ENCODE data around the gene SPO11. TPM values are rescaled to one million over a fixed set of nuclear protein-coding genes. Genes with fewer than 3 reads are reported as not detected.
"Not testable (repeated sequence)": the region's sequence is repeated elsewhere in the genome, so short reads cannot be mapped to it uniquely, and the experiment has no call there.

SPO11 gene
- total RNA-seq, 1 experiment from 2014 or later = not detected

- Histone ChIP-seq H2AFZ (ENCODE audit: low read length) (no peak overlapping the region), H4K20me1 (ENCODE audit: low read length) (peaks cover 28% of the 10 kb centered on the region), H3K4me1 (ENCODE audit: insufficient read depth, low read length) (peaks cover 11% of the 10 kb centered on the region), H3K9me2 (replicated peaks; ENCODE audit: low read length) (no peaks in the 10 kb centered on the region), H3K36me3 (ENCODE audit: low read depth, low read length) (peaks cover 23% of the 10 kb centered on the region), H3K9me3 (ENCODE audit: low read length) (no peaks in the 10 kb centered on the region), H3K4me3 (ENCODE audit: low read length) (no peak overlapping the region), H3K27me3 (ENCODE audit: low read length) (no peaks in the 10 kb centered on the region), H3K4me2 (ENCODE audit: low read length) (no peak overlapping the region), H3K79me2 (ENCODE audit: low read length) (peaks cover 41% of the 10 kb centered on the region), H3K9ac (ENCODE audit: low read length) (no peak overlapping the region), H3K27ac (ENCODE audit: low read length) (no peak overlapping the region), H3F3A (ENCODE audit: low read length, unreplicated experiment) (no peaks in the 10 kb centered on the region)
- DNase-seq = no peak
- ATAC-seq = no peak
- no TSS peak for BruUV-seq (replicated peaks)
- POLR2A ChIA-PET (ENCODE audit: unreplicated experiment) = no interaction called here
- no peak for TF ChIP-seq EZH2 (IDR thresholded peaks at IDR 0.05; ENCODE audit: low read length, unreplicated experiment)
- no peak for TF ChIP-seq EZH2phosphoT487 (IDR thresholded peaks at IDR 0.05; ENCODE audit: borderline replicate concordance, low read length)
- TF ChIP-seq, protein P1, sequence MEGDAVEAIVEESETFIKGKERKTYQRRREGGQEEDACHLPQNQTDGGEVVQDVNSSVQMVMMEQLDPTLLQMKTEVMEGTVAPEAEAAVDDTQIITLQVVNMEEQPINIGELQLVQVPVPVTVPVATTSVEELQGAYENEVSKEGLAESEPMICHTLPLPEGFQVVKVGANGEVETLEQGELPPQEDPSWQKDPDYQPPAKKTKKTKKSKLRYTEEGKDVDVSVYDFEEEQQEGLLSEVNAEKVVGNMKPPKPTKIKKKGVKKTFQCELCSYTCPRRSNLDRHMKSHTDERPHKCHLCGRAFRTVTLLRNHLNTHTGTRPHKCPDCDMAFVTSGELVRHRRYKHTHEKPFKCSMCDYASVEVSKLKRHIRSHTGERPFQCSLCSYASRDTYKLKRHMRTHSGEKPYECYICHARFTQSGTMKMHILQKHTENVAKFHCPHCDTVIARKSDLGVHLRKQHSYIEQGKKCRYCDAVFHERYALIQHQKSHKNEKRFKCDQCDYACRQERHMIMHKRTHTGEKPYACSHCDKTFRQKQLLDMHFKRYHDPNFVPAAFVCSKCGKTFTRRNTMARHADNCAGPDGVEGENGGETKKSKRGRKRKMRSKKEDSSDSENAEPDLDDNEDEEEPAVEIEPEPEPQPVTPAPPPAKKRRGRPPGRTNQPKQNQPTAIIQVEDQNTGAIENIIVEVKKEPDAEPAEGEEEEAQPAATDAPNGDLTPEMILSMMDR (conservative IDR thresholded peaks at IDR 0.05; ENCODE audit: low read depth, low read length) = no peak
- intact Hi-C loops (cut with micrococcal nuclease) = no loop called here
- CTCF ChIA-PET = no interaction called here
Measured at GRCh38 chr20:57350081-57350710, 20.6 kb downstream of the SPO11 start.

GRCh38 chr20:57350726-57351041, 21.1 kb downstream of the SPO11 start:
- POLR2A ChIA-PET (ENCODE audit: unreplicated experiment); intact Hi-C loops (cut with micrococcal nuclease); BruUV-seq (replicated peaks); H3K27me3 ChIP-seq (ENCODE audit: low read length); DNase-seq; H3K9me3 ChIP-seq (ENCODE audit: low read length); H3F3A ChIP-seq (ENCODE audit: low read length, unreplicated experiment); ATAC-seq; CTCF ChIA-PET; H3K9me2 ChIP-seq (replicated peaks; ENCODE audit: low read length): not testable (repeated sequence)
- Histone ChIP-seq H3K4me2 (ENCODE audit: low read length) (peak overlapping the region; percentile 94), H3K4me3 (ENCODE audit: low read length) (peak overlapping the region; percentile 84), H3K79me2 (ENCODE audit: low read length) (peaks cover 43% of the 10 kb centered on the region), H3K27ac (ENCODE audit: low read length) (peak overlapping the region; percentile 41), H3K9ac (ENCODE audit: low read length) (peak overlapping the region; percentile 94), H4K20me1 (ENCODE audit: low read length) (peaks cover 28% of the 10 kb centered on the region), H3K36me3 (ENCODE audit: low read depth, low read length) (peaks cover 23% of the 10 kb centered on the region), H2AFZ (ENCODE audit: low read length) (peak overlapping the region; percentile 75), H3K4me1 (ENCODE audit: insufficient read depth, low read length) (peaks cover 11% of the 10 kb centered on the region)

GRCh38 chr20:57351042-57351783, 21.6 kb downstream of the SPO11 start, which contains the start of gene RAE1:
Gene RAE1, plus strand, starts transcription at chr20:57351255. Its CDS starts 2,784 bp downstream, at chr20:57354039.
- Histone ChIP-seq H3K36me3 (ENCODE audit: low read depth, low read length) (peaks cover 23% of the 10 kb centered on the region), H3K9ac (ENCODE audit: low read length) (peak within 1 kb of the TSS; percentile 94), H3K9me3 (ENCODE audit: low read length) (no peaks in the 10 kb centered on the region), H3K9me2 (replicated peaks; ENCODE audit: low read length) (no peaks in the 10 kb centered on the region), H3K27ac (ENCODE audit: low read length) (peak within 1 kb of the TSS; percentile 41), H3K4me2 (ENCODE audit: low read length) (peak within 1 kb of the TSS; percentile 94), H3K4me1 (ENCODE audit: insufficient read depth, low read length) (peaks cover 11% of the 10 kb centered on the region), H2AFZ (ENCODE audit: low read length) (peak within 1 kb of the TSS; percentile 75), H3K79me2 (ENCODE audit: low read length) (peaks cover 43% of the 10 kb centered on the region), H3K27me3 (ENCODE audit: low read length) (no peaks in the 10 kb centered on the region), H3F3A (ENCODE audit: low read length, unreplicated experiment) (no peaks in the 10 kb centered on the region), H4K20me1 (ENCODE audit: low read length) (peaks cover 28% of the 10 kb centered on the region), H3K4me3 (ENCODE audit: low read length) (peak within 1 kb of the TSS; percentile 84)
- ChIA-PET CTCF (no interaction called here), POLR2A (ENCODE audit: unreplicated experiment) (interaction anchor here (0.6 kb wide), 1 partner anchor 162 kb away, joined by 4 read pairs; no protein-coding TSS in a partner anchor)
- intact Hi-C loops (cut with micrococcal nuclease) = no loop called here
- DNase-seq (peak; percentile 98), ATAC-seq (peak; percentile 88)
- BruUV-seq (replicated peaks) = TSS peak; percentile 41
- TF ChIP-seq EZH2phosphoT487 (IDR thresholded peaks at IDR 0.05; ENCODE audit: borderline replicate concordance, low read length) (no peak), EZH2 (IDR thresholded peaks at IDR 0.05; ENCODE audit: low read length, unreplicated experiment) (no peak)
- TF ChIP-seq, protein P1 (conservative IDR thresholded peaks at IDR 0.05; ENCODE audit: low read depth, low read length) = no peak

Data from PC-3 (cell line).